DMS53 treated with DMSO at 0.1 percent for 48 hours (cell line): ENCODE results near the gene VWCE.

Source experiments
- DNase-seq: peaks from one replicate; lab custom pipeline; 2025; ENCODE audit not compliant: unreplicated experiment; lab: John Stamatoyannopoulos, UW

VWCE gene

DNA sequence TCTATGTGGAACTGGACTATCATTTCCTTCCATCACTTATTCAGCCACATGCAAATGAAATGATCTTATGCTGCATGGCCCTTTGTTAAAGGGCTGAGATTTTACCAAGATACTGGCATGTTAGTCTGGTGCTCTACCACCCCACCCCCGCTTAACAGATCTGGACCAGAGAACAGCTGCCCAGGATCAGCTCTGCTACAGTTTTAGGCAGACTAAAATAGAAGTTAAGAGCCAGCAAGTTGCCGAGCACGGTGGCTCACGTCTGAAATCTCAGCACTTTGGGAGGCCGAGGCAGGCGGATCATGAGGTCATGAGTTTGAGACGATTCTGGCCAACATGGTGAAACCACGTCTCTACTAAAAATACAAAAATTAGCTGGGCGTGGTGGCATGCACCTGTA lies 33.2 kb upstream of the VWCE start:
- DNase-seq = no peak

DNA sequence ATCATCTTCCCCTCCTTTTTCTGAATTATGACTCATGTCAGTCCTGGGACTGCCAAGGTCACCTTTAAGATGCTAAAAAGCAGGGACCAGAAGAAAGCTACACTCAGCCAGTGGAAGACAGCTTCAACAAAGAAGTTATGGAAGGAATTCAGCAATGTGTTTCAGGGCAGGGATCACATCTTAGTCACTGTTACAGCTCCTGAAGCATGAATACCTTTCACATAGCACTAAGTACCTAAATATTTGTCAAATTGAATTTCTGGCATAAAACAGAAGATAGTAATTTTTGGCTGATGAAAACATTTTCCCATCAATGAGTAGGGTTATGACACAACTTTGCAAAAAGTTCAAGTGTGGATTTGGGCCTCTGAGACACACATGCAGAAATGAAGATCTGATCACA lies 32.6 kb upstream of the VWCE start:
- no peak for DNase-seq

DNA sequence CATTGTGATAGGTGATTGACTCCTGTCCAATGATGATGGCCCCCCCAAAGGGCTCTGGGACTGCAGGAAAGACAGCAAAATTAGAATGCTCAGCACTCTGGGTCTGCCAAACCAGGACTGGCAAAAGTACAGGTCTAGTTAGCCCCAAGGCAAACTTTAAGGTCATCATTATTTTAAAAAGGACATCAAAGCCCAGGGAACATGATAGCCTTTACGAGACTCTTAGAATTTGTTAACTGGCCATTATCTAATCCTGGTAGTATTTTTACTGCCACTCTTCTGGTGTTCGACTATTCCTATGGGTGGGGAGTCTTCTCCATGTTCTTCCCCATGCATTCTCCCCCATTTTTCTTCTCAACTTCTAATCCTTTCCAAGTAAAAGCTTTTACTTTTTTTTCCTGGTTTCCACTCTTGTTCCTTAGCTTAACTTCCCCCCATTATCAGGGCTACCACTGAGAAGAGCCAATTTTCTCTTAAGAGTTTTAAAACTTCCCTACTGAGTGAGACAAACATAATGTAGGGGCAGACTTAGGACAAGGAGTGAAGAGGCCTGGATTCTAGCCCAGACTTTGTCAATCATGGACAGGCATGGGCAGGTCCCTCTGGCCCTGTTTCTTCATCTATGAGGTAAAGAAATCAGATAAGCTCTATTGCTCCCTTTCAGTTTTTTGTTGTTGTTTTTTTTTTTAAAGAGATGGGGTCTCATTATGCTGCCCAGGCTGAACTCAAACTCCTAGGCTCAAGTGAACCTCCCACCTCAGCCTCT lies 30.7 kb upstream of the VWCE start:
- DNase-seq = no peak

DNA sequence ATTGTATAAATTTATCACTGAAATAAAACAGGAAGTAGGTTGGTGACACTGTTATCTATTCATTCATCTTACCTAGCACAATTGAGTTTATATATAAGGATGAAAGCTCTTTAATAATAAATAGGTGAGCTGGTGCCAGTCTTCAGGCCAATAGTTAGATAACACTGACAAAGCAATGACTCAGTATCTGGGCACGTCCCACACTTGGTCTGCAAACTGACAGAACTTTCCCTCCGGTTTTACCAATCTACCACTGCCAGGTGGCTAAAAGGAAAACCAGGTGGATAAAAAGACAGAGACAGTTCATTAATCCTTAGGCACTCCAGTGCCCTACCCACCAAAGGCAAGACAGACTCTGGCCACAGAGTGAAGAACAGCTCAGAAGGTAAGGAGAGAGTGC lies 20.1 kb upstream of the VWCE start:
- DNase-seq = no peak

DNA sequence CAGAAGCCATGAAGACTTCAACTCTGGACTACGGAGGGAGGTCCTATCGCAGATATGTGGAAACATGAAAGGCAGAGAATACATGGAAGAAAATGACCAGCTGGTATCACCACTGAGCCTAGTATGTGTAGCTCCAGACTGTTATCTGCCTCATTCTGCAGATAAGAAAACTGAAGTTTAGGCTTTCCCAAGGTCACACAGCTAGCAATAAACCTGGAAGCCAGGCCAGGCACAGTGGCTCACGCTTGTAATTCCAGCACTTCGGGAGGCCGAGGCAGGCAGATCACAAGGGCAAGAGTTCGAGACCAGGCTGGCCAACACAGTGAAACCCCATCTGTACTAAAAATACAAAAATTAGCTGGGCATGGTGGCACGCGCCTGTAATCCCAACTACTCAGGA lies 15.6 kb upstream of the VWCE start:
- no peak for DNase-seq

DNA sequence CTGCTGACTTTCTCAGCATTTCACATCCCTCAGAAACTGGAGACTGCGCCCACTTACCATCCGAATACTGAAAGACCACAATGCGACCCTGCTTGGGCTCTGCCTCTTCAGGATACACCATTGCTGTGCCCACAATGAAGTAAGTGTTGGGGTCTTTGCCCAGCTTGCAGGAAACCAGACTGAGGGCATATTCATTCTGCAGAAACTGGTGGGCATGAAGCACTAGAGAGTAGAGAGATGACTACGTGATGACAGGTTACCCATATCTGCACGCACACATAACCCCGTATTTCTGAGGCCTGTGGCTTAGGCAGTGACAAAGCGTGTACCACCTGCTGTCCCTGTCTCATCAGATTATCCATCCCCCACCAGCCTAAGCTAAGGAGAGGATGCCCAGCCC lies 14.6 kb upstream of the VWCE start:
- DNase-seq = no peak

DNA sequence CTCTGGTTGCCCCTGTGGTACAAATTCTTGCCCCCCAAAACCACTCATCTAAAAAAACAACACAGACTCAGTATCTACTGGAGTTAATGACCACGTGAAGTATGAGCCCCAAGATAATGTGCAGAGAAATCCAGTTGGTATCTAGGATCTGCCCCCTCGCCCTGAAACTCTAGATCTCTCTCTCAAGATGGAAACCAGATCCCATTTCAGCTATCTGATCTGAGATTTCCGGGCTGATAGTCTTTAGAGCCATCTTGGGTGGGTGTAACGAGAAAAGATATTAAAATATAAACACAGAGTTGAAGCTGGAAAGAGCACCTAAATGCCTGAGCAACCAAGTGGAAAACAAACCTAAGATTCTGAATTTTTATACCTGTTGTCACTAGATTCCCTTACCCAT lies 14.0 kb upstream of the VWCE start:
- DNase-seq = no peak

DNA sequence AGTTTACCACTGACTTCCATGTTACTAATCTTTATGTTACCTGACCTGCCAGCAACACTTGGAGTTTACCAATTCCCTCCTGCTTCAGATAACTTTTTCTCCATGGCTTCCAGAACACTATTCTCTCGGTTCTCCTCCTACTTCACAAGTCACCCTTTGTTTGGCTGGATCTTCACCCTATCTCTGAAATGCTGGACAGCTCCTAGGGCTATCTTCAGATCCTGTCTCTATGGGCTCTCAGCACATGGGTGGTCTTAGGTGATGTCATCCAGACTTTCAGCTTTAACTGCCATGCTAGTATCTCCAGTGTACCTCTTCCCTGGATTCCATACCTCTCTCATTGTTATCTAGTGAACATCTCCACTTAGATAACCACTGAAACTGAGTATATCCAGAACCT lies 12.2 kb upstream of the VWCE start:
- no peak for DNase-seq

DNA sequence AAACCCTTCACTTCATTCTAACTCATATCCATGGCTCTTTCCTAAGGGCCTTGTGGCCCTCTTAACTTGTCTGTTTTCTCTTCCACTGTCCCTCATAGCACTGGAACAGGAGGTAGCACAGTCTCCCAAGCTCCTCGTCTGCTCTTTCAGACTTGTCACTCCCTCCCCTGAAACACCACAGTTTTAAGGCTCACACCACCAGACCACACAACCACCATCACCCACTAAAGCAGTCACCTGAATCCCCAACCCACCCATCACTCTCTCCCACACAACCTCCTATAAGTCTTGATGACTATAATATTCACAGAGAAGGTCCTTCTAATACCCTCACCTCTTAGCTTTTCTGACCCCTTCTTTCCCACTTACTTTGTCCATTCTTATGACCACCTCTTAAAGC lies 11.1 kb upstream of the VWCE start:
- no peak for DNase-seq

DNA sequence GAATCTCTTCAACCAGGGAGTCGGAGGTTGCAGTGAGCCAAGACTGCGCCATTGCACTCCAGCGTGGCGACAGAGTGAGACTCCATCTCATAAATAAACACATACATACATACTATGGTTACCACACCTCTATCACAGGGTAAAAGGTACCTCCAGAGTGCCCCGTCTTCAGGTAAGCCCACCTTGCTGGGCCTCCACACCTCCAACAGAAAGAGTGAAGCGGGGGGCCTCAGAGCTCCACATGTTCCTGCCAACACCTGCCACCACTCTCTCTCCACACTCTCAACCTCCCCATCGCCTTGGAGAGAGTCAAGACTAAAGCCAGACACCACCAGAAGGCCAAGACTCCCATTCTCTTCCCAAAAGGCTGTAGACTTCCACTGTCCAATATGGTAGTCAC lies 10.3 kb upstream of the VWCE start:
- no peak for DNase-seq

DNA sequence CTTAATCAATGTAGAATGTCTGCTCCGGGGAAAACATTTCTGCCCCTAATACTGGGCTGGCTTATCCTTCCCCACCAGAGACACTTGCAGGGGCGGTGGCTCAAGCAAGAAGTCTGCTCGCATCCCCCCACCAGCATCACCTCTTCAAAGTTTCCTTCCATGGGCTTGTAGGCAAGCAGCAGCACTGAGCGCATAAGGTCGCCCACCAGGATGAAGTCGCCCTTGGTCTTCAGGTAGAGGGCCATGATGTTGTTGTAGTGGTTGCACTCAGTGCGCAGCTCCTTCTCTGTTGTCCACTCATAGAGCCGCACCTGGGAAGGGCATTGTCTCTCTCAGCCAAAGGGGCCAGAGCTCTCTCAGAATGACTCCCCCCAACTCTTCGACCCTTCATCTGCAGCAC lies 8.6 kb upstream of the VWCE start:
- DNase-seq = no peak

DNA sequence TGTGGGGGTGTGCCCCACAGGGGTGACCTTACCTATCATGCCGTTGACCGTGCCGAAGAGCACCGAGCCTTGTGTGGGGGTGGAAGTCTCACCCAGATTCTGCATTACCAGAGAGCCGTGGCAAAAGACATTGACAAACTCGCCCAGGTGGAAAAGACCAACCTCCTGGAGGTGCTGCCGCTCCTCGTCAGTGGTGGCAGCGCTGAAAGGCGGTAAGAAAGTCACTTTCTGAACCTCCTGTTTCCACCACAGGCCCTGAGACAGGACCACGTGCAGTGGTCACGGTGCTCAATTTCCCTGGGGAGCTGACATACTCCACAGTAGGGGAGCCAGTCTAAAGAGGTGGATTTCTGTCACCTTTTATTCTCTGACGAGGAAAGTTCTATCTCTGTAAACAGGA lies 7.4 kb upstream of the VWCE start:
- no peak for DNase-seq

DNA sequence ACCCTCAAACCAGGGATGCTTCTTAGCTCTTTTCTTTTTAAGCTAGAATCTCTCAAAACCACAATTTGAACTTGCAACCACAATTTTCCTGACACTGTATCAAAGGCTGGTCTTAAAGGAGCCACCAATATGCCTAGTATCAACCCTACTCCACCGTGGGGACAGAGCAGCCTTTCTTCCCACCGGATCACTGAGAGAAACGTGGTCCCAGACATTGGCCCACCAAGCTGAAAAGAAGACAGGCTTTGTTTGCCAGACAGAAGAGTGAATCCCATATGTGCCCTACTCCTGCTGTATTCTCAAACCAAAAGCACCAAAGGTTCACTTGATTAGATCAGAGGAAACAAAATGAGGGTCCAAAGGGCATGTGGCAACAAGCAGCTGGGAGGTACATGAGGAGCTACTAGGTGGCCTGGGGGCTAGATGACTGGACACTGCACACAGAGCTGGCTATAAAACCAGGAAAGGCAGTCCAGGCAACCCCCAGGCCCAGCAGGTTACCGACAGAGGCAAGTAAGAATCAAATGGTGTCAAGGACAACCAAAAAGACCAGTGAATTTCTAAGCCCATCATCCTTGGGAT lies 3.6 kb upstream of the VWCE start:
- DNase-seq = no peak

DNA sequence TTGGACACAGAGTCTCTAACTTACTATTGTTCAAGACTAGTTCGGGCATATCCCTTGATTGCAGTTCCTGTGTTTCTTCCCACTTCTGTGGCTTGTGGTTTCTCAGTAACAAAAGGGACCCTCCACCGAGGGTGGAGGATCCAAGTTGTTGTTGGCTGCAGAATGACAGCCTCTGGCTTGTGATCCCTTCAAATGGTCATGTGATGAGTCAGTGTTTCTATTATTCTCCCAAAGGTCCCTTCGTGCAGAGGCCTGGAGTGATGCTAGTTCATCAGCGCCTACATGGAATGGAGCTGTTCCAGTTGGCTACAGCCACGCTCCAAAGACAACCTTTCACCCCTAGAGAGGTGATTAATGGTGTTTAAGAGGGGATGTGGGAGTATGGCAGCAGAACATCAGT lies 2.6 kb upstream of the VWCE start:
- no peak for DNase-seq

DNA sequence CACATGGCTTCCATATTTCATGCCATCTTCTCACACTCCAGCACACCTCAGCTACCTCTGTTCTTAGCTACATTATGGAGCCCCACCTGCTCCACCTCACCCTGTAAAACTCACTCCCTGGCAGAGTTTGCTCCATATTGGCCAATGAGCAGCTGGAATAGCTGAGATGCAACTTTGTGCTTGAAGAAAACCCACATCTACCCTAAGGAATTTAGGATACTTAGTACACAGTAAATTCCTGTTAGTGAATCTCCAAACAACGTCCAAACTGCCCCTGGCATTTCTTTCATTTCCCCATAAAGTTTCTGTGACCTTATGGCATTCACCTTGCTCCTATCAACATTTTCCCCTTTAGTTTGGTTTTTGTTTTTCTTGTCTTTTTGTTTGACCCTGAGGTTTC lies 2.2 kb upstream of the VWCE start:
- no peak for DNase-seq

DNA sequence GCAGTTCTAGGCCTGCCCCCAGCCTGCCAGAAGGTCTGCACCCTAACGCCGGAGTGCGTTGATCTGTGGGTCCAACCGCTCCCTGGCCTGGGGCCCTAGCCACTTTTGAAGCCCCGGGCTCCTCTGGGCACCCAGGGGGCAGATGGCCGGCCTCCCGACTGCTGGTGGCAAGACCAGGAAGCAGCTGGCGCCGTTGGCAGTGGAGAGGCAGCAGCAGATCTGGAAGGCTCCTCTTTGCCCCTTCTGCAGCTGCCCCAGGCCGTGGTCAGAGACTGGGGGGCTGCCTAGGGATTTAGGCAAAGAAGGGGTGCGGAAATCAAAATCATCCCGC lies 445 bp upstream of the VWCE start:
- peak; percentile 10 for DNase-seq

DNA sequence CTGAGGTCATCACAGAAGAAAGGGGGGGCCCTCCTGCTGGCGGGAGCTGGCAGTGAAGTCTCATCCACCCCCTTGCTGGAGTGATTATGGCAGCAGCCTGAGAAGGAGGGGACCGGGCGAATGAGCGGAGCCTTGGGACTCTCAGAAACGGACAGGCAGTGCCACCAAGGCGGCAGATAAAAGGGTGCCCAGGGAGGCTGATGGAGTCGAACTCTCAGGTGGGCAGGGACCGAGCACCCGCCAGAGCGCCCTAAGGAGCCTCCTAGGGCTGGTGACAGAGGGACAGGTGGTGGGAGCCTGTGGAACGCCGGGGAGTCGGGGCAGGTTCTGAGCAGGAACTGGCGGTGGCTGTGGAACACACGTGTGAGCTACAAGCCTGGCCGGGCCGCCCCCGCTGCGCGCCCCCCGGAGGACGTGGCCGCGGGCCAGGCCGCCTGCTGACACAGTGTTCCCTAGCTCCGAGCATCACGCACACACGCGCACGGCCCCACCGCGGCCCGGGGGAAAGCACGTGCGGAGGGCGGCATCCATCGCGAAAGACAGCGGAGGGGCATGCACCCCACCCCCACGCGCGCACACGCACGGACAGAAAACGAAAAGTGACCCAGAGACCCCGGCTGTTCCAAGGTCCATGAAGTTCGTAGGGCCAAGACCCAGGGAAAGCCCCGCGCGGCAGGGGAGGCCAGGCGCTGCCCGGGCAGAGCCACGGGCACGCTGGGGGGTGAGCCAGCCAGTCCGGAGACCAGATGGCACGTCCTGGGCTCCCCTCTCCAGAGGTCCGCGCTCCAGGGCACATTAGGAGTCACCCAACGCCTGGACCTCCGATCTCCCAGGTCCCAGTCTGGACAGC lies 1.0 kb downstream of the VWCE start:
- peak; percentile 60 for DNase-seq

DNA sequence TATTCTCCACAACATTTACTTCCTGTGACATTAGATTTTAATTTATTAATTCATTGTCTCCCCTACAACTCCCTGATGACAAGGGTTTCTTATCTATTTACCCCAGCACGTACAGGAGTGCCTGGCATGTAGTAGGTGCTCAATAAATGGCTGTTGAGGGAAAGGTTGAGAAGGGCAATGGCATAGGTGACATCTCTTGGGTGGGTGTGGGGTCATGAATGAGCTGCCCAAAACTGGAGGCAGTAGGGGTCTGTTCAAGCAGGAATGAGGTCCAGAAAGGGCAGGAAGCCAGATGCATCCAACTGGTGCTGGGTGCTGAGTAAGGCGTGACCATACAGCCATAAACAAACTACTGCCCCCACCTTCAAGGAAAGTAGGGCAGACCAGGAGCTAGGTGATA lies 2.8 kb downstream of the VWCE start:
- DNase-seq = no peak

DNA sequence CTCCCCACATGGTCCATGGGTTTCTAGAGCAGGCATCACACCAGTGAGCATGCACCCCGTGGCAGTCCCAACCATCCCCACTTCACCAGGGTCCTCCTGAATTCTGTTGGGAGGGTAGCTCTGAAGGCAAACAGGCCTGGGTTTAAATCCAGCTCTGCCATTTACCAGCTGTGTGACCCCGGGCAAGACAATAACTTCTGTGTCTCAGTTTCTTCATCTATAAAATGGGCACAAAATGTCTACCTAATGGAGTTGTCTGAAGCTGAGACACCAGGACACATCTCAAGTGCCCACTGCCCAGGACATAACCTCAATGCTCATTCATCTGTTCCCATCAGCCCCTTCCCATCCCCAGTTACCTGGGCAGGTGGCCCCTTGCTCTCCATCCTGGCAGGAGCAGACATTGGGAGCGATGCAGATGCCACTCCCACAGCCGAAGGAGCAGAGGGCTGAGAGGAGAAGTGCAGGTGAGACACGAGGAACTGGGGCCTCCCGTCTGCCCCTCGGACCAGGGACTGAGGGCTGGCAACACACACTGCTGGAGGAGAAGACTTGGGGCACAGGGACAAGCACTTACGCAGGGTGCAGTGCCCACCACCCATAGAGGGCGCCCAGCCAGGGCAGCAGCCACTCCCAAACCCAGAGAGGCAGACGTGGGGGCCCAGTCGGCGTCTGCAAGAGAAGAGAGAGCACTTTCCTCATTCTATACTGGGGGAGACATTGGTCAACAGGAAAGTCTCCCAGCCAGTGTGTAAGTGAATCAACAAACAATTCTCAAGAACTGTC lies 4.0 kb downstream of the VWCE start:
- no peak for DNase-seq

DNA sequence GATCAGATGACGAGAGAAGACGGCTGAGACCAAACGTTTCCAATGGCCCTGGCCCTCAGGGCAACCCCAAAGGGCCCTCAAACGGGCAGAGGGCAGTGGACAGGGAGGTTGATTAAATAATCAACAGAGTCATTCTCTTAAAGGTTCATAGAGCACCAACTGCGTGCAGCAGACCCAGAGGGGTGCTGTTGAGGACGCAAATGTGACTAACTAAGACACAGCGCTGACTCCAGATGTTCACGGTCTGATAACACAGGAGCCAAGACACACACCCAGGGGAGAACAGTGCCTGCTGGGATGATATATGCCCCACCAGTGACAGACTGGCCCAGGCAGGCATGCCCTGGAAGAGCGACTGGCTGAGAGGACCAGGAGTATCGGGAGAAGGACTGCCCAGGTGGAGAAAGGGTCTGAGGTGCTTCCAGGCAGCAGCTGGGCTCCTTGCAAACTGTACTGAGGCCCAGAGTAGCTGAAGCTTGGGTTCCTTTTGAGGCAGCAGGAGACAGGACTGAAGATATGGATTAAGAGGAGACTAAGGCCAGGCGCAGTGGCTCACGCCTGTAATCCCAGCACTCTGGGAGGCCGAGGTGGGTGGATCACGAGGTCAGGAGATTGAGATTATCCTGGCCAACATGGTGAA lies 7.7 kb downstream of the VWCE start:
- no peak for DNase-seq

DNA sequence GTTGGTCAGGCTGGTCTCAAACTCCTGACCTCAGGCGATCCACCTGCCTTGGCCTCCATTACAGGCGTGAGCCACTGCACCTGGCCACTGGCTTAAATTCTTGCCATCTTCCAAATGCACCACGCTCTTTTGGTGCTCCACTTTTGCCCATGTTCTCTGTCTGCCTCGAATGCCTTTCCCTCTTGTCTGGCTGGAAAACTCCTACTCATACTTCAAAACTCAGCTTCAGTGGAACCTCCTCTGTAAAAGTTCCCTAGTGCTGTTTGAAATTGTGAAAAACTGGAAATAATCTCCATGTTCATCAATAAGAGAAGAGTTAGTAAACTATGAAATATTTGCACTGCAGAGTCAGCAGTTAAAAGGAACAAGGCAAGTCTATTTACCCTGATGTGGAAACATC lies 11.5 kb downstream of the VWCE start:
- DNase-seq = no peak
